Skin of body (tissue), 2 donors: Measurements from ENCODE around the gene TOMT. TPM values are rescaled to one million over a fixed set of nuclear protein-coding genes. Genes with fewer than 3 reads are reported as not detected.

Source experiments
- DNase-seq: peaks from one replicate; lab custom pipeline; 2025; lab: John Stamatoyannopoulos, UW
- total RNA-seq: library from RNA; depleted of rRNA; stranded (reverse); fragments of >200 nt; gene quantifications from one replicate; pipeline ENCODE4 v1.2.3, GENCODE V29; 2014

Gene TOMT
- total RNA-seq, result not detected

- no peak for DNase-seq
These were observed at the start of gene TOMT for GRCh38 chr11:72105888-72106287. TOMT (plus strand) TSS chr11:72105924; CDS start chr11:72105952, 28 bp downstream.

- no peak for DNase-seq
These were observed 47.2 kb upstream of the TOMT start for GRCh38 chr11:72058416-72059034.

GRCh38 chr11:72061739-72062396, 43.9 kb upstream of the TOMT start:
- no peak for DNase-seq

- DNase-seq, result no peak
These were observed 38.9 kb upstream of the TOMT start for GRCh38 chr11:72066855-72067254.

GRCh38 chr11:72067266-72067665, 38.5 kb upstream of the TOMT start:
- no peak for DNase-seq

- DNase-seq, result no peak
These were observed 38.0 kb upstream of the TOMT start for GRCh38 chr11:72067676-72068075.

- no peak for DNase-seq
These were observed 36.5 kb upstream of the TOMT start for GRCh38 chr11:72069200-72069599.

GRCh38 chr11:72069787-72070251, 35.9 kb upstream of the TOMT start:
- no peak for DNase-seq

- no peak for DNase-seq
These were observed 35.2 kb upstream of the TOMT start for GRCh38 chr11:72070491-72070890.

GRCh38 chr11:72072348-72072747, 33.4 kb upstream of the TOMT start:
- DNase-seq, result no peak

- no peak for DNase-seq
These were observed 30.6 kb upstream of the TOMT start for GRCh38 chr11:72075109-72075508.

- DNase-seq, result no peak
These were observed 30.0 kb upstream of the TOMT start for GRCh38 chr11:72075756-72076155.

GRCh38 chr11:72078477-72078876, 27.2 kb upstream of the TOMT start:
- DNase-seq, result no peak

GRCh38 chr11:72079819-72080325, 25.9 kb upstream of the TOMT start:
- peak; percentile 30 for DNase-seq

GRCh38 chr11:72080326-72081183, 25.2 kb upstream of the TOMT start, which contains the start of the genes LRRC51 and NUMA1:
LRRC51 (plus strand) TSS chr11:72080850; CDS start chr11:72089084, 8,234 bp downstream.
NUMA1 (minus strand) TSS chr11:72080542; CDS start chr11:72035943, 44,599 bp downstream.
- peak; percentile 100 for DNase-seq

- no peak for DNase-seq
These were observed 24.5 kb upstream of the TOMT start for GRCh38 chr11:72081184-72081644.

- DNase-seq, result no peak
These were observed 23.8 kb upstream of the TOMT start for GRCh38 chr11:72081821-72082453.

GRCh38 chr11:72083414-72083813, 22.3 kb upstream of the TOMT start:
- no peak for DNase-seq

- no peak for DNase-seq
These were observed 21.6 kb upstream of the TOMT start for GRCh38 chr11:72084076-72084475.

GRCh38 chr11:72084965-72085364, 20.8 kb upstream of the TOMT start:
- no peak for DNase-seq
